HepG2 (cell line): ENCODE results near the gene MXRA7. TPM values are rescaled to one million over a fixed set of nuclear protein-coding genes. Genes with fewer than 3 reads are reported as not detected.

Experiments used
- ATF1 ChIP-seq: IDR thresholded peaks from 2 replicates; pipeline ENCODE4 v1.6.1; 2016; ENCODE audit warnings: mild to moderate bottlenecking, control low read depth
- EP300 ChIP-seq, 3 experiments: sonication (generic) in 1 of 3; formaldehyde crosslinking in 1 of 3; IDR thresholded peaks; 2 replicates each; pipeline versions ENCODE4 v1.5.1 to v1.6.1; 2011 to 2020; ENCODE audit warnings: low read depth in 2 of 3, low read length in 2 of 3, borderline replicate concordance in 1 of 3, improper control_type of control experiment in 1 of 3, mild to moderate bottlenecking in 1 of 3, missing genetic modification reagents in 1 of 3, moderate library complexity in 1 of 3
- ERF ChIP-seq: IDR thresholded peaks from 2 replicates; pipeline ENCODE4 v1.6.1; 2018; ENCODE audit warnings: missing biosample characterization, missing genetic modification reagents
- FOXO1 ChIP-seq: sonication (generic); formaldehyde crosslinking; IDR thresholded peaks from 2 replicates; pipeline ENCODE4 v1.4.0; 2020; ENCODE audit warnings: missing genetic modification reagents
- GATAD2A ChIP-seq: IDR thresholded peaks from 2 replicates; pipeline ENCODE4 v1.6.1; 2016
- HOXA9 ChIP-seq: sonication (generic); formaldehyde crosslinking; IDR thresholded peaks from 2 replicates; pipeline ENCODE4 v1.8.1; 2022; ENCODE audit warnings: missing genetic modification reagents, mild to moderate bottlenecking, moderate library complexity, borderline replicate concordance
- KDM5B ChIP-seq: sonication (generic); formaldehyde crosslinking; IDR thresholded peaks from 2 replicates; pipeline ENCODE4 v1.4.0; 2020; ENCODE audit warnings: missing genetic modification reagents, mild to moderate bottlenecking, borderline replicate concordance
- NFYC ChIP-seq: IDR thresholded peaks from 2 replicates; pipeline ENCODE4 v1.6.1; 2016; ENCODE audit warnings: missing genetic modification reagents, missing compliant biosample characterization
- PHF5A ChIP-seq: IDR thresholded peaks from one replicate; pipeline ENCODE4 v1.6.1; 2018; ENCODE audit warnings: low read depth, missing genetic modification reagents; ENCODE audit not compliant: unreplicated experiment
- POLR2AphosphoS2 ChIP-seq: IDR thresholded peaks from 2 replicates; pipeline ENCODE4 v1.6.1; 2011; ENCODE audit warnings: low read depth, low read length, improper control_type of control experiment
- SRSF9 ChIP-seq: fragments of 200-400 bp; formaldehyde crosslinking; IDR thresholded peaks from 2 replicates; pipeline ENCODE4 v1.6.1; 2018; ENCODE audit warnings: borderline replicate concordance, mild to moderate bottlenecking, low read depth, low read length; ENCODE audit not compliant: insufficient read depth, poor library complexity, severe bottlenecking
- ZC3H13 ChIP-seq: sonication (generic); formaldehyde crosslinking; IDR thresholded peaks from 2 replicates; pipeline ENCODE4 v1.8.1; 2023; ENCODE audit warnings: mild to moderate bottlenecking, missing genetic modification reagents, moderate library complexity
- ZKSCAN1 ChIP-seq: fragments of 150-350 bp; IDR thresholded peaks from 2 replicates; pipeline ENCODE4 v1.6.1; 2014; ENCODE audit warnings: low read length
- ZNF343 ChIP-seq: sonication (generic); formaldehyde crosslinking; IDR thresholded peaks from 2 replicates; pipeline ENCODE4 v1.4.0; 2020; ENCODE audit warnings: mild to moderate bottlenecking, missing genetic modification reagents
- ZNF724P ChIP-seq: sonication (generic); formaldehyde crosslinking; IDR thresholded peaks from 2 replicates; pipeline ENCODE4 v1.8.0; 2022; ENCODE audit warnings: missing genetic modification reagents, borderline replicate concordance
- ZNF83 ChIP-seq: sonication (generic); formaldehyde crosslinking; IDR thresholded peaks from 2 replicates; pipeline ENCODE4 v1.4.0; 2020; ENCODE audit warnings: missing genetic modification reagents, mild to moderate bottlenecking, borderline replicate concordance
- ZSCAN22 ChIP-seq: sonication (generic); formaldehyde crosslinking; IDR thresholded peaks from 2 replicates; pipeline ENCODE4 v1.4.0; 2020; ENCODE audit warnings: mild to moderate bottlenecking, missing genetic modification reagents
- polyA plus RNA-seq, 8 experiments: library from polyadenylated mRNA; depleted of rRNA in 3 of 8; stranded (reverse) in 7 of 8; unstranded in 1 of 8; fragments of >200 nt; fragmentation: Illumina TruSeq in 4 of 8; extraction: Trizol in 4 of 8; gene quantifications; 2 replicates each; pipeline versions ENCODE4 v1.2.1 to v1.2.3, GENCODE V29; 2011 to 2016; ENCODE audit warnings: low read depth in 4 of 8, missing spikeins in 1 of 8, mixed read lengths in 1 of 8; ENCODE audit not compliant: insufficient read depth in 1 of 8
- total RNA-seq, 5 experiments: library from RNA; depleted of rRNA; stranded (reverse); fragments of >200 nt; fragmentation: Illumina TruSeq; extraction: Trizol; gene quantifications; 2 replicates each; pipeline ENCODE4 v1.2.3, GENCODE V29; 2016; ENCODE audit warnings: low read depth in 1 of 5
- TF ChIP-seq, protein P1 (sequence below), 2 experiments: sonication (generic) in 1 of 2; formaldehyde crosslinking in 1 of 2; IDR thresholded peaks; 2 replicates each; pipeline versions ENCODE4 v1.6.1 to v1.9.0; 2014 to 2022; ENCODE audit warnings: antibody characterized with exemption in 1 of 2, borderline replicate concordance in 1 of 2, inconsistent platforms in 1 of 2, low read depth in 1 of 2, missing genetic modification reagents in 1 of 2
- TF ChIP-seq, protein P2 (sequence below): sonication (generic); formaldehyde crosslinking; IDR thresholded peaks from 2 replicates; pipeline ENCODE4 v1.4.0; 2020; ENCODE audit warnings: low read depth, mild to moderate bottlenecking, missing genetic modification reagents
- TF ChIP-seq, protein P3 (sequence below): sonication (generic); formaldehyde crosslinking; IDR thresholded peaks from 2 replicates; pipeline ENCODE4 v1.9.0; 2021; ENCODE audit warnings: missing genetic modification reagents, borderline replicate concordance

Gene MXRA7
- total and polyA plus RNA-seq, 2 of the 13 experiments (the other 11 are each of a cell fraction or from before 2014, with no cell fraction given) = 44.8 to 112 TPM

DNA sequence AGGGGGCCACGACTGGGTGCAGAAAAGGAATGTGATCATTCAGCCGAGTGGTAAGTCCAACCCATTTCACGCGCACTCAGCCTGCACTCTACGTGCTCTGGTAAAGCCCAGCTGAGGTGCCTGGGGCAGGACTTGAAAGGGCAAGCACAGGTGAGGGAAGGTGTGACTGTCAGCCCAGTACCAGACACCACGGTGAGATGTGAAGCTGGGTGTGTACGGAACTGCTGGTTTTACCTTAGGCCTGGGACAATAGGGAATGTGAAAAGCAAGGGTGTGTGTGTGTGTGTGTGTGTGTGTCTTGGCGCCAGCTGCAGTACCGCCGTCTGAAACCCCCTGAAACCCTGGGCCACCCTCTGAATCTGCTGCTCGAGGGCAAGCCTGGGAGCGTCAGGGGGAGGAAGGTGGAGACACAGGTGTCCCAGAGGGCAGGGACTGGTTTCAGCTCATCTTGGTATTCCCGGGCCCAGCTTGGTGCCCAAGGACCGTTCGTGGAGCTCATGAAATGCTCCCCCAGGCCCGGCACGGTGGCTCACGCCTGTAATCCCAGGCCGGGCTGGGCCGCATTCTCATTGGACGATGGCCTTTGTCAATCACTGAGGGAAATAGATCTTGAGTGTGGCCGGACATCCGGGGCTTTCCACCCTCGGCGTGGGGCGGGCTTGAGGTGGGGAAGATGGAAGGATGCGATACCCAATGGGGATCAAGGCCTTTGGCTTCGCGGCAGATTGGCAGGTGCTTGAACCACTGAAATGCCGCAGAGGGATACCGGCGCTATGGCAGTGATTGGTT is 39.4 kb downstream of the MXRA7 start (continued):
- TF ChIP-seq, protein P1, sequence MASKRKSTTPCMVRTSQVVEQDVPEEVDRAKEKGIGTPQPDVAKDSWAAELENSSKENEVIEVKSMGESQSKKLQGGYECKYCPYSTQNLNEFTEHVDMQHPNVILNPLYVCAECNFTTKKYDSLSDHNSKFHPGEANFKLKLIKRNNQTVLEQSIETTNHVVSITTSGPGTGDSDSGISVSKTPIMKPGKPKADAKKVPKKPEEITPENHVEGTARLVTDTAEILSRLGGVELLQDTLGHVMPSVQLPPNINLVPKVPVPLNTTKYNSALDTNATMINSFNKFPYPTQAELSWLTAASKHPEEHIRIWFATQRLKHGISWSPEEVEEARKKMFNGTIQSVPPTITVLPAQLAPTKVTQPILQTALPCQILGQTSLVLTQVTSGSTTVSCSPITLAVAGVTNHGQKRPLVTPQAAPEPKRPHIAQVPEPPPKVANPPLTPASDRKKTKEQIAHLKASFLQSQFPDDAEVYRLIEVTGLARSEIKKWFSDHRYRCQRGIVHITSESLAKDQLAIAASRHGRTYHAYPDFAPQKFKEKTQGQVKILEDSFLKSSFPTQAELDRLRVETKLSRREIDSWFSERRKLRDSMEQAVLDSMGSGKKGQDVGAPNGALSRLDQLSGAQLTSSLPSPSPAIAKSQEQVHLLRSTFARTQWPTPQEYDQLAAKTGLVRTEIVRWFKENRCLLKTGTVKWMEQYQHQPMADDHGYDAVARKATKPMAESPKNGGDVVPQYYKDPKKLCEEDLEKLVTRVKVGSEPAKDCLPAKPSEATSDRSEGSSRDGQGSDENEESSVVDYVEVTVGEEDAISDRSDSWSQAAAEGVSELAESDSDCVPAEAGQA (IDR thresholded peaks at IDR 0.05; ENCODE audit: low read depth) = peak; percentile 51
- TF ChIP-seq, protein P1 (CRISPR knock-in tag; IDR thresholded peaks at IDR 0.05; ENCODE audit: borderline replicate concordance) = no peak
- TF ChIP-seq SRSF9 (no peak), ZNF724P (CRISPR knock-in tag) (peak; percentile 85; the same call in 1 of the 2 replicates), KDM5B (CRISPR knock-in tag) (peak; percentile 81), ERF (CRISPR knock-in tag) (peak; percentile 66), ZNF343 (CRISPR knock-in tag) (no peak), EP300 (IDR thresholded peaks at IDR 0.05; ENCODE audit: low read depth in 2 of 2, low read length in 2 of 2) (no peak; a peak in 1 of 4 replicates), EP300 (CRISPR knock-in tag; IDR thresholded peaks at IDR 0.05; ENCODE audit: borderline replicate concordance) (peak; percentile 52; the same call in 1 of the 2 replicates), GATAD2A (CRISPR knock-in tag) (peak; percentile 62; the same call in 1 of the 2 replicates), ZKSCAN1 (no peak), ZC3H13 (CRISPR knock-in tag) (0 out of 2 replicates have a peak, but pooled peaks have one; percentile 54), POLR2AphosphoS2 (peak; percentile 35; the same call in 1 of the 2 replicates), ATF1 (peak; percentile 82), ZNF83 (CRISPR knock-in tag) (peak; percentile 30; the same call in 1 of the 2 replicates), PHF5A (CRISPR knock-in tag) (peak; percentile 32), FOXO1 (CRISPR knock-in tag) (peak; percentile 21; the same call in 1 of the 2 replicates), ZSCAN22 (CRISPR knock-in tag) (no peak), NFYC (CRISPR knock-in tag) (peak; percentile 99), HOXA9 (CRISPR knock-in tag) (no peak)
- TF ChIP-seq, protein P2, sequence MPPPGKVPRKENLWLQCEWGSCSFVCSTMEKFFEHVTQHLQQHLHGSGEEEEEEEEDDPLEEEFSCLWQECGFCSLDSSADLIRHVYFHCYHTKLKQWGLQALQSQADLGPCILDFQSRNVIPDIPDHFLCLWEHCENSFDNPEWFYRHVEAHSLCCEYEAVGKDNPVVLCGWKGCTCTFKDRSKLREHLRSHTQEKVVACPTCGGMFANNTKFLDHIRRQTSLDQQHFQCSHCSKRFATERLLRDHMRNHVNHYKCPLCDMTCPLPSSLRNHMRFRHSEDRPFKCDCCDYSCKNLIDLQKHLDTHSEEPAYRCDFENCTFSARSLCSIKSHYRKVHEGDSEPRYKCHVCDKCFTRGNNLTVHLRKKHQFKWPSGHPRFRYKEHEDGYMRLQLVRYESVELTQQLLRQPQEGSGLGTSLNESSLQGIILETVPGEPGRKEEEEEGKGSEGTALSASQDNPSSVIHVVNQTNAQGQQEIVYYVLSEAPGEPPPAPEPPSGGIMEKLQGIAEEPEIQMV (CRISPR knock-in tag) = 0 out of 2 replicates have a peak, but pooled peaks have one; percentile 59
- TF ChIP-seq, protein P3, sequence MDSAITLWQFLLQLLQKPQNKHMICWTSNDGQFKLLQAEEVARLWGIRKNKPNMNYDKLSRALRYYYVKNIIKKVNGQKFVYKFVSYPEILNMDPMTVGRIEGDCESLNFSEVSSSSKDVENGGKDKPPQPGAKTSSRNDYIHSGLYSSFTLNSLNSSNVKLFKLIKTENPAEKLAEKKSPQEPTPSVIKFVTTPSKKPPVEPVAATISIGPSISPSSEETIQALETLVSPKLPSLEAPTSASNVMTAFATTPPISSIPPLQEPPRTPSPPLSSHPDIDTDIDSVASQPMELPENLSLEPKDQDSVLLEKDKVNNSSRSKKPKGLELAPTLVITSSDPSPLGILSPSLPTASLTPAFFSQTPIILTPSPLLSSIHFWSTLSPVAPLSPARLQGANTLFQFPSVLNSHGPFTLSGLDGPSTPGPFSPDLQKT (CRISPR knock-in tag) = no peak
